Hippocampal formation (tissue), 2 donors: ENCODE data around the gene SORT1.
"Not testable (repeated sequence)": the region's sequence is repeated elsewhere in the genome, so short reads cannot be mapped to it uniquely, and the experiment has no call there.

Experiments
- DNase-seq, 2 donors: peaks; one replicate each; lab custom pipeline; 2025; lab: John Stamatoyannopoulos, UW

Gene SORT1

GRCh38 chr1:109379907-109380306, 17.8 kb downstream of the SORT1 start:
- no peak for DNase-seq

- no peak for DNase-seq
Observed at GRCh38 chr1:109379422-109379821, 18.3 kb downstream of the SORT1 start.

GRCh38 chr1:109377698-109378097, 20.0 kb downstream of the SORT1 start:
- DNase-seq: no peak

- DNase-seq: not testable (repeated sequence)
Observed at GRCh38 chr1:109373696-109374095, 24.0 kb downstream of the SORT1 start.

- peak in 1 of 2 donors; percentile 14 for DNase-seq
Observed at GRCh38 chr1:109373126-109373525, 24.6 kb downstream of the SORT1 start.

- DNase-seq: no peak
Observed at GRCh38 chr1:109372281-109372680, 25.4 kb downstream of the SORT1 start.

GRCh38 chr1:109371341-109371739, 26.4 kb downstream of the SORT1 start:
- peak in 1 of 2 donors; percentile 54 for DNase-seq

- DNase-seq: no peak
Observed at GRCh38 chr1:109370712-109371340, 26.9 kb downstream of the SORT1 start.

- DNase-seq: no peak
Observed at GRCh38 chr1:109369167-109369746, 28.5 kb downstream of the SORT1 start.

- DNase-seq: no peak
Observed at GRCh38 chr1:109368464-109368863, 29.3 kb downstream of the SORT1 start.

- DNase-seq: no peak
Observed at GRCh38 chr1:109367626-109368025, 30.1 kb downstream of the SORT1 start.

- no peak for DNase-seq
Observed at GRCh38 chr1:109365642-109366204, 32.0 kb downstream of the SORT1 start.

GRCh38 chr1:109361649-109362048, 36.1 kb downstream of the SORT1 start:
- no peak for DNase-seq

GRCh38 chr1:109361069-109361468, 36.6 kb downstream of the SORT1 start:
- DNase-seq: peak in 1 of 2 donors; percentile 16

- DNase-seq: no peak
Observed at GRCh38 chr1:109357616-109358015, 40.1 kb downstream of the SORT1 start.

GRCh38 chr1:109356915-109357314, 40.8 kb downstream of the SORT1 start:
- DNase-seq: no peak

- no peak for DNase-seq
Observed at GRCh38 chr1:109356505-109356904, 41.2 kb downstream of the SORT1 start.

GRCh38 chr1:109354929-109355328, 42.8 kb downstream of the SORT1 start:
- DNase-seq: no peak

GRCh38 chr1:109351457-109351856, 46.3 kb downstream of the SORT1 start:
- DNase-seq: no peak

- no peak for DNase-seq
Observed at GRCh38 chr1:109350655-109351054, 47.1 kb downstream of the SORT1 start.

- DNase-seq: no peak
Observed at GRCh38 chr1:109350182-109350581, 47.5 kb downstream of the SORT1 start.

GRCh38 chr1:109347511-109347910, 50.2 kb downstream of the SORT1 start:
- no peak for DNase-seq
